ENCODE data around the gene TCP11L2. TPM values are rescaled to one million over a fixed set of nuclear protein-coding genes. Genes with fewer than 3 reads are reported as not detected.

TCP11L2 gene
- total RNA-seq, 1 donor from 2014 or later = 7.8 TPM

- H3K4me3 Mint-ChIP-seq = peak overlapping the region; percentile 91
- DNase-seq (ENCODE audit: low spot score) = peak; percentile 12
- H3K4me1 ChIP-seq = peaks cover 13% of the 10 kb centered on the region
These were observed 1.5 kb downstream of the TCP11L2 start for GRCh38 chr12:106304001-106304421.

GRCh38 chr12:106304797-106305196, 2.3 kb downstream of the TCP11L2 start:
- Histone ChIP-seq H3K9ac (no peak overlapping the region), H2AFZ (replicated peaks) (no peak overlapping the region), H3K4me2 (no peak overlapping the region), H3K36me3 (no peaks in the 10 kb centered on the region), H3K4me1 (peaks cover 19% of the 10 kb centered on the region), H3K79me2 (ENCODE audit: low read depth) (no peaks in the 10 kb centered on the region), H4K20me1 (ENCODE audit: low read depth) (no peaks in the 10 kb centered on the region), H3K27ac (no peak overlapping the region), H3K27me3 (peaks cover 7% of the 10 kb centered on the region), H3K9me3 (ENCODE audit: low read depth) (no peaks in the 10 kb centered on the region), H3F3A (ENCODE audit: low read depth) (peaks cover 7% of the 10 kb centered on the region), H3K4me3 (no peak overlapping the region)
- H3K27ac Mint-ChIP-seq = no peak overlapping the region
- DNase-seq (ENCODE audit: low spot score) = no peak
- peak overlapping the region; percentile 7 for H3K4me3 Mint-ChIP-seq
- H3K9me3 Mint-ChIP-seq = no peaks in the 10 kb centered on the region
- H3K27me3 Mint-ChIP-seq (ENCODE audit: insufficient read depth, low read depth) = peaks cover 3% of the 10 kb centered on the region
- no peaks in the 10 kb centered on the region for H3K36me3 Mint-ChIP-seq
- TF ChIP-seq EZH2phosphoT487 (IDR thresholded peaks at IDR 0.05) = no peak
- TF ChIP-seq EZH2 (IDR thresholded peaks at IDR 0.05) = no peak
- no peak for TF ChIP-seq CTCF (IDR thresholded peaks at IDR 0.05)
- peaks cover 35% of the 10 kb centered on the region for H3K4me1 Mint-ChIP-seq

More at GRCh38 chr12:106304001-106304421, 1.5 kb downstream of the TCP11L2 start:
- peak overlapping the region; percentile 90 for H3K4me2 ChIP-seq
- H3F3A ChIP-seq (ENCODE audit: low read depth) = peaks cover 7% of the 10 kb centered on the region
- no peak overlapping the region for H3K4me3 ChIP-seq
- Mint-ChIP-seq H3K27ac (no peak overlapping the region), H3K4me1 (peaks cover 33% of the 10 kb centered on the region), H3K36me3 (no peaks in the 10 kb centered on the region), H3K9me3 (no peaks in the 10 kb centered on the region), H3K27me3 (ENCODE audit: insufficient read depth, low read depth) (peaks cover 3% of the 10 kb centered on the region)
- no peak overlapping the region for H2AFZ ChIP-seq (replicated peaks)
- H3K27me3 ChIP-seq = peaks cover 7% of the 10 kb centered on the region
- H4K20me1 ChIP-seq (ENCODE audit: low read depth) = no peaks in the 10 kb centered on the region
- H3K36me3 ChIP-seq = no peaks in the 10 kb centered on the region
- H3K79me2 ChIP-seq (ENCODE audit: low read depth) = no peaks in the 10 kb centered on the region
- no peak overlapping the region for H3K9ac ChIP-seq
- H3K9me3 ChIP-seq (ENCODE audit: low read depth) = no peaks in the 10 kb centered on the region
- no peak overlapping the region for H3K27ac ChIP-seq
- no peak for TF ChIP-seq EZH2phosphoT487 (IDR thresholded peaks at IDR 0.05)
- TF ChIP-seq EZH2 (IDR thresholded peaks at IDR 0.05) = no peak
- TF ChIP-seq CTCF (IDR thresholded peaks at IDR 0.05) = no peak

- Mint-ChIP-seq H3K9me3 (no peaks in the 10 kb centered on the region), H3K4me3 (no peak overlapping the region), H3K27me3 (ENCODE audit: insufficient read depth, low read depth) (peaks cover 3% of the 10 kb centered on the region), H3K27ac (no peak overlapping the region), H3K36me3 (no peaks in the 10 kb centered on the region), H3K4me1 (peaks cover 36% of the 10 kb centered on the region)
- Histone ChIP-seq H3K9ac (no peak overlapping the region), H3K4me3 (no peak overlapping the region), H3K27ac (no peak overlapping the region), H3K4me2 (no peak overlapping the region), H3K79me2 (ENCODE audit: low read depth) (no peaks in the 10 kb centered on the region), H3K36me3 (no peaks in the 10 kb centered on the region), H3K27me3 (peaks cover 7% of the 10 kb centered on the region), H3K9me3 (ENCODE audit: low read depth) (no peaks in the 10 kb centered on the region), H4K20me1 (ENCODE audit: low read depth) (no peaks in the 10 kb centered on the region), H2AFZ (replicated peaks) (no peak overlapping the region), H3F3A (ENCODE audit: low read depth) (peaks cover 7% of the 10 kb centered on the region), H3K4me1 (peaks cover 19% of the 10 kb centered on the region)
- DNase-seq (ENCODE audit: low spot score) = peak; percentile 11
- TF ChIP-seq EZH2phosphoT487 (IDR thresholded peaks at IDR 0.05) (no peak), CTCF (IDR thresholded peaks at IDR 0.05) (no peak), EZH2 (IDR thresholded peaks at IDR 0.05) (no peak)
These were observed 2.8 kb downstream of the TCP11L2 start for GRCh38 chr12:106305376-106305775.

All from neural progenitor cell (in vitro differentiated cells).